Endometrial microvascular endothelial cells (primary cell): Measurements from ENCODE around the gene AKAP13. TPM values are rescaled to one million over a fixed set of nuclear protein-coding genes. Genes with fewer than 3 reads are reported as not detected.
"Not testable (repeated sequence)": the region's sequence is repeated elsewhere in the genome, so short reads cannot be mapped to it uniquely, and the experiment has no call there.

ENCODE experiments used
- in situ Hi-C: cut with HindIII; loops from 2 replicates; pipeline ENCODE4 v1.10.0; 2017; ENCODE audit warnings: low sequenced_read_pairs, low pct_unique_long_range_greater_than_20kb; ENCODE audit errors: inconsistent ontology term
- total RNA-seq: library from RNA; depleted of rRNA; stranded (reverse); fragments of >200 nt; gene quantifications from one replicate; pipeline ENCODE4 v1.2.3, GENCODE V29; 2015; ENCODE audit errors: inconsistent ontology term

AKAP13 gene
- total RNA-seq, 1 donor from 2014 or later: 27.7 TPM

DNA sequence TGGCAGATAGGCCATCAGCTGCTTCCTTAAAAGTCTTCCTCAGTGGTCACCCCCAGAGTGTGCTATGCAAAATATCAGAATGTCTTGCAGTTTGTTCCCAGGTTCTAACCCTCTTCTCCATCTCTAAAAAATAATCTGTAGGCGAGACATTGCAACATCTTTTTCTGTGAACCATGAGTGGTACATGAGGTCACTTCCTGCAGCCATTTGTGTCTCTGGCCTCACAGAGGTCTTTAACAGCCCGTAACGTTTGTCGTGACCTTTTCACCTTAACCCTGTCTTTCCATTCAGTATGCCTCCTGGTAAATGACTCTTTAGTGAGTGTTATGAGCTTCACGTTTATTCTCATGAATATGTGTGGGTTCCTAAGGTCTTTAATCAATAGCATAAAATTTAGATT, 269.0 kb downstream of the AKAP13 start:
- in situ Hi-C loops: no loop called here

DNA sequence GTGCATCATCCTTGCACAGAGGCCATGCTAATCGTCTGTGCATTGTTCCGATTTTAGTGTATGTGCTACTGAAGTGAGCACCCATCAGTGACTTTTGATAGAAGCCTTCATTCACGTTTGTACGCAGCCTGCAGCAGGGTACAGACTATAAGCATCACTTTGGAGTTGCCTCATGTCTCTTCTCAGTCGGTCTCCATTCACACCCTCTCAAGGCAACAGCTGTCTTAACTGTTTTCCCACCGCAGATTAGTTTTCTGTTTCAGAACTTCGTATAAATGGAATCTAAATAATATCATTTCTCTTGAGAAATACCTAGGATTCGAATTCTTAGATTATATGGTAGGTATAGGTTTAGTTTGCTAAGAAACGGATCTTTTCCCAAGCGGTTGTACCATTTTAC, 271.1 kb downstream of the AKAP13 start:
- in situ Hi-C loops: no loop called here

DNA sequence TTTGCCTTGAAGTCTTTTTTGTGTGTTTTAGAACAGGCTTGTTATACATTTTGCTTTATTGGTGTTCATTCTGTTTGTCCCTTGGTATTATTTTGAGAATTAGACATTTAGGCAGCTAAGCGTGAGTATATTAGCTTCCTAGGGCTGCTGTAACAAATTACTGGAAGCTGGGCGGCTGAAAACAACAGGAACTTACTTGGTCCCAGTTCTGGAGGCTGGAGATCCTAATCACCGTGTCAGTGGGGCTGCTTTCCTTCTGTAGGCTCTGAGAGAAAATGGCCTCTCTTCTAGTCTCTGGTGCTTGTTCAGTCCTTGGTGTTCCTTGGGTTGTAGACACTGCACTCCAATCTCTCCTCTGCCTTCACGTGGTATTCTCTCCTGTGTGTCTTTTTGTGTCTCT, 272.1 kb downstream of the AKAP13 start:
- in situ Hi-C loops: no loop called here

GRCh38 chr15:85657132-85657531, 276.7 kb downstream of the AKAP13 start:
- in situ Hi-C loops: no loop called here

- in situ Hi-C loops: no loop called here
Measured at GRCh38 chr15:85658816-85659215, 278.4 kb downstream of the AKAP13 start.

GRCh38 chr15:85661859-85662258, 281.5 kb downstream of the AKAP13 start:
- in situ Hi-C loops: no loop called here

DNA sequence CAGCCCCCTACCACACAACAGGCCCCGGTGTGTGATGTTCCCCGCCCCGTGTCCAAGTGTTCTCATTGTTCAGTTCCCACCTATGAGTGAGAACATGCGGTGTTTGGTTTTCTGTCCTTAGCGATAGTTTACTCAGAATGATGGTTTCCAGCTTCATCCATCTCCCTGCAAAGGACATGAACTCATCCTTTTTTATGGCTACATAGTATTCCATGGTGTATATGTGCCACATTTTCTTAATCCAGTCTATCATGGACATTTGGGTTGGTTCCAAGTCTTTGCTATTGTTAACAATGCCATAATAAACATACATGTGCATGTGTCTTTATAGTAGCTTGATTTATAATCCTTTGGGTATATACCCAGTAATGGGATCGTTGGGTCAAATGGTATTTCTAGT, 285.3 kb downstream of the AKAP13 start:
- in situ Hi-C loops: not testable (repeated sequence)

DNA sequence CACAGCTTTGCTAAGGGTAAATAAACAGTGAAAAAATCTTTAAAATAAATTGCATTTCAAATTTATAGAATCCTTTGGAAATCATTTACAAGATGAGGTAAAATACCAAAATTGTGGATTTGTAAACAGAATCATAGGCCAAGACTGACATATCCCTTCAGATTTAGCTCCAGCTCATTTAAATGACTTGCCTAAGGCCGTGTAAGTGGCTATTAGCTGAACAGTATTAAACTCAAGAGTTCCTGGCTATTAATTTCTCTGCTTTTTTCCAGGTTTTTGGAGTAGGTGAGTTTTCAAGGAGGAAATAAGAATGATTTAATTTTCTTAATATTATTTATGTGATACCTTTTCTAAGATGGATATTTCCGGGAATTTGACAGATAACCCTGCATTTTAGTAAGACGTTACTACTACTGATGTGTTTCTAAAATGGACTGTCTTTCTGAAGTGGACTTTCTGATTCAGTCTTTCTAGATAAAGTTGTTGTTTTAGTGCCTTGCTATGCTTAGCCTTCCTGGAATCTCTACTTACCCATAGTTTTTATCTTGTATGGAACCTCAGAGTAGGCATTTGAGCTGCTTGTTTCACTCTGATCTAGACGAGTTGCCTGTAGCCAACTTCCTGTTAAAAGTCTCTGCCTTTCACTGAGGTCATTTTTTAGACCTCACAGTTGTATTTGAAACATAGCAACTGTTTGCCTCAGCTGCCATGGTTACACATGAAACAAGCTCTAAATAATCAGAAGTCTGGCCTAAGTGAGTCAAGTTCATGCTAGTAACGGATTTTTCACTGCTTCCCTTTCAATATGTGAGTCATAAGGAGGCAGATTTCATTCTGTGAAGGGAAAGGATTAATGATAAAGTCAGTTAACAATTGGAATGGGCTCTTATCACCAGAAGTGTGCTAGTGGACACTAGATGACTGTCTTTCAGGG, 287.4 kb downstream of the AKAP13 start:
- in situ Hi-C loops: no loop called here

GRCh38 chr15:85671156-85671555, 290.8 kb downstream of the AKAP13 start:
- in situ Hi-C loops: no loop called here

DNA sequence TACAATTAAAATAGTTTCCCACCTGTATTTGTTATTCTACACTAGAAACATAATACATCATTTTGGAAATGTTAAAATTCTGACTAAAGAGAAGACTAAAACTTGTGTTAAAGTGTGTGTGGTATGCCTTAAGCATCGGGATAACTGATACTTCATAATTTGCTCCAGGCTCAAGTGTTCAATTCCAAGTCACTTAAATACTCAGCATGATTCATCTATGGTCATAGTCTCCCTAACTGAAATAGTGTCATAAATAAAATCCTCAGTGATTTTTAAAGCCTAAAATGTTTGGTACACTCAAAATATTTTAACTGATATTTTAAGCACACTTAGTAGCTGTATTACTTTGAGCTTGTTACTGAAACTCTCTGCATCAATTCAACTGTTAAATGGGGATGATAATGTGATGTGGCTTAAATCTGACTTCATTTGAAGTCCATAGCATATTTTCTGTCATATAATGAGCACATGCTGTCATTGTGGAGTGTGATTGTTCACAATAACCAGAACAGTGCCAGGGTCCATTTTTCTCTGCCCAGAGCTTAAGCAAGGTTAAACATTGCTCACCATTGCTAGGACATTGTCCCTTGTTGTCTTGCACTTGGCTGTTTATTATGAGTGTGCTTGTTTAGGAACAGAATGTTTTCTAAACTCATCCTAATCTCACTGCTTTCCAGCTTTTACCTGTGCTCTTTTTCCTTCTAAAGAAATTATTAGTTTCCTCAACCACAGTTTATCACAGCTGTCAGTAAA, 292.1 kb downstream of the AKAP13 start:
- in situ Hi-C loops: no loop called here

DNA sequence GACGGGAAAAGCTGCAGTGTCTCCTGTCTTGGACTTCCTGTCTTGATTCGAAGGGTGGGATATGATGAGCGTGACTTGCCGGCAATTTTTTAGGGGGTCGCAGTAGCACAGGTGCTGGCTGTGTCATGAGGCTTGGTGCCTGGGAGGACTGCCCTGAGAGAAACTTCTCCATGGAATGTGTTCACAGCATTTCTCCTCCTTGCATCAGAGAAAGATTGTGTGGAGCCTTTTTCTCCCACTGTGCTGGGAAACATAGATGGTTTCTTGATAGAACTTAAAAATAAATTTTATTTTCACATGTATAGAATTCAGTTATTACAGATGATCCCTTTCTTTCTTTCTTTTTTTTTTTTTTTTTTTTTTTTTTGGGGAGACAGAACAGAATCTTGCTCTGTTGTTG, 292.9 kb downstream of the AKAP13 start:
- in situ Hi-C loops: no loop called here

GRCh38 chr15:85676342-85677098, 296.1 kb downstream of the AKAP13 start:
- in situ Hi-C loops: no loop called here

DNA sequence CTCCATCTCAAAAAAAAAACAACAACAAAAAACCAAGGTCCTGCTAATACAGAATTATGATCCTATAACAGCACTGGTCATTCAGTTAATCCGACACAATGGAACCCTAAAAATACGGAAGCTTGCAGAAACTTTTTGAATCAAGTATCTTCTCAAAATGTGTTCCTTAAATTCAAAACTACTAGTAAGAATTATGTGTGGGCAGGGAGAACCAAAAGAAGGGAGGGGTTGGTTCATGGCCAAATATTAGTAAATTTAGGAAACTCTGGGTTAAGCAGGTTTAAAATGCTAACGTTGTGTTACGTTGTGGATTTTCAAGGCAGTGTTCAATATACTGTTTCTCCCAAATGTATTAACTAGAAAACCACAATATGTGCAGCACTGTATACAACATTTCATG, 298.8 kb downstream of the AKAP13 start:
- in situ Hi-C loops: no loop called here

DNA sequence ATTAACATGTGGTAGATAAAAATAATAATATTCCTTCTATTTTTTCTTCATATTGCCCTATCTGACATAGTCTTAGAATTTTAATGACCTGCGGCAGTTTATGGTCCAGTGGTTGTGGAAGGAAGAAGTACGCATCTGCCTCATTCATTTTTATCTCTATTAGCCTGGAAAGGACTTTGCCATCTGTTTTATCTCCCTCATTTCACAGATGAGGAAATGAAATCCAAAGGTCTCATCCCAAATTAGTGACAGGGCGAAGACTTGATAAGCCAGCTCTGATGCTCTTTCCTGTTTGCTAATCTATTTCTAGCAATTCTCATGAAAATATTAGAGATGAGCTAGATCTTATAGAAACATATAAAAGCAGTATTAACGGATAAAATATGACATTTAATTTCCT, 301.0 kb downstream of the AKAP13 start:
- in situ Hi-C loops: no loop called here

DNA sequence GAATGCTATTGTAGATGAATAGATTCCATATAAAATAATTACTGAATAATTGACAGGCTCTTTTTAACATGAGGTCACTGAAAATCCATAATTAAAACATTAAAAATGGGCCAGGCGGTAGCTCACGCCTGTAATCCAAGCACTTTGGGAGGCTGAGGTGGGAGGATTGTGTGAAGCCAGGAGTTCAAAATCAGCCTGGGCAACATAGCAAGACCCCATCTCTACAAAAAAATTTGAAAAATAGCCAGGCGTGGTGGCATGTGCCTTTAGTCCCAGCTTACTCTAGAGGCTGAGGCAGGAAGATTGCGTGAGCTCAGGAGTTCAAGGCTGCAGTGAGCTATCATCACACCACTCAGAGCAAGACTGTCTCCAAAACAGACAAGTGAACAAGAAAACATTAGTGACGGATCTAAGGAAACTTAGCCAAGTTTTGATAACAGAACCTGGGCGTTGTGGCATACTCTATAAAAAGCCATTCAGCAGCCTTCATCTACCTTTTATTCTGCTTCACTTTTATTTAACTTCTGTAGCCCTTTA, 303.8 kb downstream of the AKAP13 start:
- in situ Hi-C loops: no loop called here

GRCh38 chr15:85685356-85685755, 305.0 kb downstream of the AKAP13 start:
- in situ Hi-C loops: no loop called here

DNA sequence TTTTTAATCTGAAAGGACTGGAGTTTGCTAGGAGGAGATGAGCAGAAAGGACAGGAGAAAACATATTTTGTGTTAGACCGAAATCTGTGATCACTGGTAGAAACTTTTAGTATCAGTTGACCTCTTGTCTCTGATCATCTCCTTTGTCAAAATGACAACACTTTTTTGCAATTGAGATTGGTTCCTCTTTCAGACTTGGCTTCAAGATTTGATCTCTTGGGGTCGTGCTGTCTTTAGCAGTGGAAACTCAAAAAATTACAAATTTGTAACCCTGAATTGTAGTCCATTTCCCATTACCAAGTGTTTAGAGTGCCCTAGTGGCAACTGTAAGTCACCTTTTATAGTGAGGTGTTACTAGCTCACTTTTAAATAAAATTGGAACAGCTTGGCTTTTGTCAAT, 306.9 kb downstream of the AKAP13 start:
- in situ Hi-C loops: no loop called here

DNA sequence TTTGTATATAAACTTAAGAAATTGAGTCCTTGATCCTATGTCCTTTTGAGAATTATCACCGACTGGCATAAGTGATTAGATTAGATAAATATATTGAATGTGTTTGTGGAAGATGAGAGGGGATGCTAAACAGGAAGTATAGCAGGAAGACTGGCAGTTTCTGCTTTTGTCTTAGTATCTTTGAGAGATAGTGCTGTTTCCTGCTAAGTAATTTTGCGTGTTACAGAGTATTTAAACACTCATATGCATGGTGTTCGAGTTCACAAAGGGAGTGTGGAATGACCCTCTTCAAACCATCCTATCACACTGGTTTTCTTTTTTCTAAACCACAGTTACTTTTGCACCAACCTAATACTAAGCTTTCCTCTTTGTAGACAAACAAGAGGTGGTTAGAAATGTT, 308.3 kb downstream of the AKAP13 start:
- in situ Hi-C loops: no loop called here

GRCh38 chr15:85689729-85690128, 309.3 kb downstream of the AKAP13 start:
- in situ Hi-C loops: no loop called here
